Activated CD8-positive, alpha-beta memory T cell treated with anti-CD3 and anti-CD28 coated beads for 4 hours (primary cell): ENCODE results near the gene SLC7A1.

Experiments
- DNase-seq, 2 donors: peaks; one replicate each; pipeline ENCODE4 v3.0.0-alpha.2; 2020; ENCODE audit warnings: low read depth in 2 of 2

SLC7A1 gene

DNA sequence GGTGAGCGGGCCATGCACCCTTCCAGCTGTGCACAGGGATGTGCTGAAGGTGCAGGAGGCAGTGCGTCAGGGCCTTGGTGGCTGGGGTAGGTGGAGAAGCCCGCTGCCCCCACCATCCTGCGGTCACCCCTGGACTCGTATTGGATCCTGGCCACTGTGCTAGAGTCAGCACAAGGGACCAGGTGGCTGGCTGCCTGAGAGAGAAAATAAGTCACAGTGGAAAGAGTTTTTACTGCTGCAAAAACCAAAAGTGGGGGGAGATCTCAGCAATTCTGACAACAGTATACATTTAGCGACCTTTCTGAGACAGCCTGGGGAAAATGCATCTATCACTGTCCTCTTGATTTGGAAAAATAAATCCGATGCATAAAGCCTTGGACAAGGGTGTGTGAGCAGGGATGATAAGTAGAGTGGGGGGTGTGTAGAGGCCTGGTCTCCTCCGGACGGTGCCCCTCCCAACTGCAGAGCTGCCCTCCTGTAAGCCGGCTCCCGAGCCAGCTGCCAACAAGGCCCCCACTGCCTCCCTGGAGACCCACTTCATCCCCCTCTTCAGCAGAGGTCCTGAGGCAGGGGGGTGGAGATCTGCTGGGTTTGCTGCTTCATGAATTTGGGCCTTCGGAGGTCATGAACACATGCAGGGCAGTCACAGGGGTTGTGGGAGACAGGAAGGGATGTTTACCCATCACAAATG, 84.2 kb downstream of the SLC7A1 start:
- no peak for DNase-seq

GRCh38 chr13:29510651-29511084, 84.8 kb downstream of the SLC7A1 start:
- DNase-seq, result no peak

DNA sequence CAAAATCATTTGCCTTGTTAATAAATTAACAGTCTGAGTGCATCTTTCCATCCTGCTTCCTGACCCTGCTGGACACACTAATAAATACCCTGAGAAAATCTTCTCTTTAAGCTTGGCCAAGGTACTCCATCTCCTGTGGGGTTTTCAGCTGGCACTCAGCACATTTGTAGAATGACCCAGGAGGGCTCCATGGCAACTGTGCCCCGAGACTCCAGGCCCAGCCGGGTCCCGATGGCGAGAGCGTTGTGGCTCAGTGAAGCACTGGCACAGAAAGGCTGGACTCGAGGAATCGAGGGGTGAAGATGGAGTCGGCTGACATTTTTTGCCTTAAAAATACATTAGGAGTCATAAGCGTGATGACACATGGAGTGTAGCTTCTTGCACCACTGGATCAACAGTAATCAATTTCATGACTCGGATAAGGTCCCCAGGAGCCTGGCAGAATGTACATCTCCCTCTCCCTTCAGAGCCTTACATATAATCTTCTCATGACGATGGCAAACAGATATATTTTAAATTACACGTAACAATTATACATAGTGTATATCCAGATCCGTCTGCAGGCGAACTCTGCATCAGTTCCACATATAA, 85.4 kb downstream of the SLC7A1 start:
- no peak for DNase-seq

DNA sequence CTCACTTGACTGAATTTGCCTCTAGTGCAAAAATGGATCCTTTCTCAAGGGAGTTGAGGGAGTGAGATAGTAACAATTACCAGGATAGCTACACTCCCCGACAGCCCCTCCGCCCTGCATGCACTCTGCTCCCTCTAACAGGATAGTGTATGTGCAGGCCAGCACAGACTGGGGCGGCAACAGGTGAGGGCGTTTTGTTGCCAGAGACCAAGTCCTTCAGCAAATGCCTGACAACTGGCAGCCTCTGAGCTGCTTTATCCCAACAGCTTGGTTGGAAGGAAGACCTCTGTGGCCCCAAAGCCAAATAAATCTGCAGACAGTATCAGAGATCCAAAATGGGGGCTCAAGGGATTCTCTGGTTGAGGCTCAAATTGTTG, 86.6 kb downstream of the SLC7A1 start:
- DNase-seq, result no peak

DNA sequence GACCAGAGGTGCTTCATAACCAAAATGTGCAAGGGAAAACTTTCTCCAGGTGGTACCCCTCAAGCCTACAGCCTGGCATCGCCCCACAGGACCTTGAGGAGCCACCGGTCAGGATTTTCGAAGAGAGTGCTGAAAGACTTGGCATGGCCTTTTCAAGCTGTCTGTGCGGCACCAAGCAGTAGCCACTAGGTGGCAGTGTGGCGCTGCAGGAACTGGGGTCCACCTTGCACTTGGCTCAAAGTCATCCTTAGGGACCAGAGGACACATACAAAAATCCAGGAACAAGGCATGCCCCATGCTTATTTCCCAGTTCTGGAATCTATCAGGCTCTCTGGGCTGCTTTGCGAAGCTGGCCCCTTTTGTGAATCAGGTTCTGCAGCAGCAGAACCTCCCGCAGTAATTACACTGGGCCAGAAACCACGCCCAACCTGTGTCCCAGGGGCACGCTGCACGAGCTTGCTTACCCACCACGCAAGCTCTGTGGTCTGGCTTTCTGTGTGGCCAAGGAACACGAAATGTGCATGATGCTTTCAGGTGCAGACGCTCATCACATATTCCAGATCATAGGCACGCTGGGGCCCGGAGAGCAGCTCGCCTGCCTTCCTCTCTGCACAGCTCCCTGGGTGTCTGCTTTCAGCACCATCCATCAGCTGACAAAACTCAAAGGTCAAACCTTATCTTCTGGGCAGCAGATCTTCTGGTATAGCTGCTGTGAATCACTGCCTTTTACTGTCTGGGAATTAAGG, 87.2 kb downstream of the SLC7A1 start:
- DNase-seq, result peak; percentile 42 to 53

GRCh38 chr13:29507356-29507755, 88.1 kb downstream of the SLC7A1 start:
- DNase-seq, result no peak

DNA sequence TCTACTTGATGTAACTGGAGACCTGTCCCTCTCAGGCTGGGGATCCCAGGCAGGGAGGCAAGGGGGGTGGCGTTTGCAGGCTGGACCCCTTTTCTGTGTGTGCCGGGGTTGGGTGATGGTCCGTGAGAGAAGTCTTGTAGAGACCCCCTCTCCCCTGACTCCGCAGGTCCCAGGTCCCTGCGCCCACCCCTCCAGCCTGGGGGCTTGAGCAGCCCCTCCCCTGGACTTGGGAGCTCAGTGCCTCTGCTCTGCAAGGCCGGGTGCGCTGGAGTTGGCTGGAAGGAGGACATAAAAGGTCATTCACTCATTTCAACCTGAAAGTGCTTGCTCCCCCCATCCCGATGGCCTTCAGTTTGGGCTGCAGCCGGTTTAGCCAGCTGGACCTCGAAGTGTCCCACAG, 89.5 kb downstream of the SLC7A1 start:
- no peak for DNase-seq

GRCh38 chr13:29505511-29505910, 90.0 kb downstream of the SLC7A1 start:
- DNase-seq, result no peak

GRCh38 chr13:29504691-29505090, 90.8 kb downstream of the SLC7A1 start:
- no peak for DNase-seq

- no peak for DNase-seq
Measured at GRCh38 chr13:29503041-29503837, 92.2 kb downstream of the SLC7A1 start.

DNA sequence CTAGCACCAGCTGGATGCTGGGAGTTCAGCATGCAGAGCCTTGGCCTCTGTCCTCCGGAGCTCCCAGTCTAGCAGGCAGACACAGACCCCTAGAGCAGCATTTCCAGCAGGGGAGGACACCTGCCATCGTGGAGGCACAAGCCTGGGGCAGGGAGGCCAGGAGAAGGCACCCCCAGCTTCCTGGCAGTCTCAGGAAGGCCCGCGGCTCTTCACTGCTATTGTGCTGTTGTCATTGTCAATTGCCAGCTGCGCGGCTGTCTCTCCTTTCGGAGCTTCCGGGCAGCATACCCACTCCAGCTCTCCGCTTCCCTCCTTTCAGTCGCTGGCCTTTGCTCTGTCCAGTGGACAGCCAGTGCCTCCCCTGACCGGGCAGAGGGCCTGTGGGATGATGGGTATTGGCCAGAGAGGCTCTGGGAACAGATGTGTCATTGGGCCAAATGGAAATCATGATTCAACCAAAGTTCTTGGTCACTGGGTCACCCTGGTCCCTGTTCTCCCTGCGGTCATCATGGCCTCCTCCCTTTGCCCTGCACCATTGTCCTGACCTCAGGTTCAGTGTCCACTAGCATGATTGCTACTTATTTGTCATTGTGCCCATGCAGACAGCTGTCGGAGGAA, 93.0 kb downstream of the SLC7A1 start:
- no peak for DNase-seq

GRCh38 chr13:29501674-29502073, 93.8 kb downstream of the SLC7A1 start:
- DNase-seq, result no peak

GRCh38 chr13:29500386-29500785, 95.1 kb downstream of the SLC7A1 start:
- no peak for DNase-seq

GRCh38 chr13:29499506-29500165, 95.9 kb downstream of the SLC7A1 start:
- no peak for DNase-seq

DNA sequence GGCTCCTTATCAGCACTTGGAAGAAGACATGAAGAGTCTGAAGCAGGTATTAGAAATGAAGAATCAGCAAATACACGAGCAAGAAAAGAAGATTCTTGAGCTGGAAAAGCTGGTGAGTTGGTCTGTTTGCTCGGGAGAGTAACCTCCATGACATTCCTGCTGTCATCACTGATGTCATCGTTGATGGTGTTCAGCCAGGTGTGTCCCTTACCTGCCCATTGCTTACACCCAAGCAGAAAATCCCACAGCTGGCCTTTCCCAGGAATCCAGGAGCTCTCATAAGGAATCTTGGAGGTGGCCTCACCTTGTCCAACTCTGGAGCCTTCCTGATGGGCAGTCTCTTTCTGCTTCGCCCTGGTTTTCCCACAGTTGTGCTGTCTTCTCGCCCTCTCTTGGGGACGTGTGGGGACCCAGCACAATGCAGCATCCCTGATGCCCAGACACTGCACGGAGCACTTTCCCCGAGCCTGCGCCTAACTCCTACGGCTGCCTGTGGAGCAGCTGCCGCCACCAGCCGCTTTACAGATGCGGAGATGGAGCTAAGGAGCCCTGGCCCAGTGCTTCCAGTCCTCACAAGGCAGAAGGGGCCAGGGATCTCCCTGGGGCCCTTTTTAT, 97.0 kb downstream of the SLC7A1 start:
- no peak for DNase-seq

DNA sequence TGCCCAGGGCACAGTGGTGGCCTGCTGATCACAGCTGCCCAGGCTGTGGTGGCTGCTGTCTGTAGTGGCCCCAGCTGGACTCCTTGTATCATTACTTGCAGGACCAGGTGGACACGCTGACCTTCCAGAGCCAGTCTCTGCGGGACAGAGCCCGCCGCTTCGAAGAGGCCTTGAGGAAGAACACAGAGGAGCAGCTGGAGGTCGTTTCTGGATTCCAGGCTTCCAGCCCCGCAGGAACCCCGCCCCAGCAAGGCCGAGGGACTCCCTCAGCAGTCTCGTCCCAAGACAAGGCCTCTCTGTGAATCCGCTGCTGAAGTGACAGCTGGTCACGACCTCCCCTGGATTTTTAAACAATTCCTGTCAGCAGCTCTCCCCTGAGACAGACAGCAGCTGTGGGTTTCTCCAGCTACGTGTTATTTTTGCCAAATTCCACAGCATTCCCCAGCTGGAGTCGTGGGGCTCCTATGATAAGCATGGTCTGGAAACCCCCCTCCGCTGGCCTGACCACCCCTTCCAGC, 98.3 kb downstream of the SLC7A1 start:
- no peak for DNase-seq

- DNase-seq, result no peak
Measured at GRCh38 chr13:29496241-29496712, 99.2 kb downstream of the SLC7A1 start.

DNA sequence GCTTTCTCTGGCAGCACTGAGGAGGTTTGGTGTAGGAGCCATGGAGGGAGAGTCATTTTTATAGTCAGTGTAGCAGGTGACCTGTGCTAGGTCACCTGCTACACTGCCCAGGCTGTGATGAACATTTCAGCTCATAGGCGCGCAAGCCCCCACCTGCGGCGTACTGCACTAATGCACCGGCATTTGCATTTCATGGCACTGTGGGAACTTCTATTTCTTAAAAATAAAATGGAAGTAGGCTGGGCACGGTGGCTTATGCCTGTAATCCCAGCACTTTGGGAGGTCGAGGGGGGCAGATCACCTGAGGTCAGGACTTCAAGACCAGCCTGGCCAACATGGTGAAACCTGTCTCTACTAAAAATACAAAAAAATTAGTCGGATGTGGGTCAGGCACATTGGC, 101.0 kb downstream of the SLC7A1 start:
- no peak for DNase-seq

GRCh38 chr13:29493796-29494195, 101.7 kb downstream of the SLC7A1 start:
- no peak for DNase-seq

GRCh38 chr13:29491248-29491647, 104.2 kb downstream of the SLC7A1 start:
- no peak for DNase-seq

DNA sequence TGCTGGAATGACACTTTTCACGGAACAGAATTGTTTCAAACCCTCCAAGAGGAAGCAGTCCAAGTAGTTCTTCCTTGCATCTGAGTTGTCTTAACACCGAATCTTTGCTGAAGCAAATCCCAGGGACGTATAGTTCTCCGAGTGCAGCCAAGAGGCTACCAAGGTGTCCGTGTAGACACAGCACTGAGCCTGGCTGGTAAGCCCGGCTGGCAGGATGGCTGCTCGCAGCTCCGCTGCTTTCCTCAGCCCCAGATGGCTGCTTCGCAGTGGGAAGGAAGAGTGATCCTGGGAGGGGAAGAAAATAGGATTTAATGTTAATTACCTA, 105.0 kb downstream of the SLC7A1 start:
- DNase-seq, result no peak
